Measurements from ENCODE around the gene SUPT3H.

SUPT3H gene

GRCh38 chr6:45387236-45387635, 9.5 kb upstream of the SUPT3H start:
- TF ChIP-seq CTCF (IDR thresholded peaks at IDR 0.05): no peak
- no peaks in the 10 kb centered on the region for H3K9me3 ChIP-seq
- no peaks in the 10 kb centered on the region for H3K4me1 ChIP-seq
- H3K27me3 ChIP-seq: peaks cover 0 to 7% of the 10 kb centered on the region in 2 donors
- H3K27ac ChIP-seq: no peak overlapping the region
- H3K36me3 ChIP-seq: no peaks in the 10 kb centered on the region
- no peak overlapping the region for H3K4me3 ChIP-seq
- intact Hi-C loops (cut with DNase I; ENCODE audit: low total_unique reads): no loop called here
- DNase-seq: no peak

GRCh38 chr6:45386501-45386900, 8.8 kb upstream of the SUPT3H start:
- Histone ChIP-seq H3K27me3 (peaks cover 0 to 7% of the 10 kb centered on the region in 2 donors), H3K9me3 (no peaks in the 10 kb centered on the region), H3K36me3 (no peaks in the 10 kb centered on the region), H3K27ac (no peak overlapping the region), H3K4me1 (no peaks in the 10 kb centered on the region), H3K4me3 (no peak overlapping the region)
- no peak for TF ChIP-seq CTCF (IDR thresholded peaks at IDR 0.05)
- intact Hi-C loops (cut with DNase I; ENCODE audit: low total_unique reads): no loop called here
- DNase-seq: no peak

- H3K4me1 ChIP-seq: peaks cover 0 to 9% (median 0%) of the 10 kb centered on the region in 4 donors
- H3K4me3 ChIP-seq: no peak overlapping the region
- H3K36me3 ChIP-seq: no peaks in the 10 kb centered on the region
- intact Hi-C loops (cut with DNase I; ENCODE audit: low total_unique reads): no loop called here
- DNase-seq: no peak
- H3K9me3 ChIP-seq: no peaks in the 10 kb centered on the region
- no peak for TF ChIP-seq CTCF (IDR thresholded peaks at IDR 0.05)
- no peak overlapping the region for H3K27ac ChIP-seq
- H3K27me3 ChIP-seq: peaks cover 0 to 7% of the 10 kb centered on the region in 2 donors
These were observed 4.7 kb upstream of the SUPT3H start for GRCh38 chr6:45382391-45382790.

- DNase-seq: peak in 1 of 2 donors; percentile 36
- Histone ChIP-seq H3K4me1 (peaks cover 0 to 20% (median 0%) of the 10 kb centered on the region in 4 donors), H3K36me3 (no peaks in the 10 kb centered on the region), H3K4me3 (peak overlapping the region; percentile 95 to 96), H3K27ac (peak overlapping the region; percentile 98), H3K27me3 (no peaks in the 10 kb centered on the region), H3K9me3 (no peaks in the 10 kb centered on the region)
- no peak for TF ChIP-seq CTCF (IDR thresholded peaks at IDR 0.05)
- intact Hi-C loops (cut with DNase I; ENCODE audit: low total_unique reads): loop anchor here (5.0 kb wide), 1 partner anchor 44 kb away; no protein-coding TSS in a partner anchor
These were observed 696 bp upstream of the SUPT3H start for GRCh38 chr6:45378334-45378926.

- no peak for DNase-seq
- intact Hi-C loops (cut with DNase I; ENCODE audit: low total_unique reads): loop anchor here (5.0 kb wide), 1 partner anchor 45 kb away; no protein-coding TSS in a partner anchor
- H3K36me3 ChIP-seq: no peaks in the 10 kb centered on the region
These were observed 636 bp downstream of the SUPT3H start for GRCh38 chr6:45377043-45377553.

More at GRCh38 chr6:45377043-45377553, 636 bp downstream of the SUPT3H start:
- Histone ChIP-seq H3K9me3 (no peaks in the 10 kb centered on the region), H3K4me3 (peak overlapping the region; percentile 95 to 96), H3K27ac (peak overlapping the region; percentile 98), H3K27me3 (no peaks in the 10 kb centered on the region), H3K4me1 (peaks cover 0 to 20% (median 0%) of the 10 kb centered on the region in 4 donors)
- TF ChIP-seq CTCF (IDR thresholded peaks at IDR 0.05): no peak

All from tibial artery (tissue), 4 donors.